SHP77 treated with DMSO at 0.1 percent for 48 hours (cell line): Measurements from ENCODE around the gene BABAM2.
"Not testable (repeated sequence)": the region's sequence is repeated elsewhere in the genome, so short reads cannot be mapped to it uniquely, and the experiment has no call there.

Experiments
- DNase-seq: peaks from one replicate; lab custom pipeline; 2025; lab: John Stamatoyannopoulos, UW

The BABAM2 gene

GRCh38 chr2:27952070-27952469 is 61.5 kb downstream of the BABAM2 start:
- DNase-seq: no peak

GRCh38 chr2:27953077-27953476 is 62.5 kb downstream of the BABAM2 start:
- DNase-seq: no peak

- DNase-seq: no peak
Measured at GRCh38 chr2:27954221-27954673, 63.7 kb downstream of the BABAM2 start.

DNA sequence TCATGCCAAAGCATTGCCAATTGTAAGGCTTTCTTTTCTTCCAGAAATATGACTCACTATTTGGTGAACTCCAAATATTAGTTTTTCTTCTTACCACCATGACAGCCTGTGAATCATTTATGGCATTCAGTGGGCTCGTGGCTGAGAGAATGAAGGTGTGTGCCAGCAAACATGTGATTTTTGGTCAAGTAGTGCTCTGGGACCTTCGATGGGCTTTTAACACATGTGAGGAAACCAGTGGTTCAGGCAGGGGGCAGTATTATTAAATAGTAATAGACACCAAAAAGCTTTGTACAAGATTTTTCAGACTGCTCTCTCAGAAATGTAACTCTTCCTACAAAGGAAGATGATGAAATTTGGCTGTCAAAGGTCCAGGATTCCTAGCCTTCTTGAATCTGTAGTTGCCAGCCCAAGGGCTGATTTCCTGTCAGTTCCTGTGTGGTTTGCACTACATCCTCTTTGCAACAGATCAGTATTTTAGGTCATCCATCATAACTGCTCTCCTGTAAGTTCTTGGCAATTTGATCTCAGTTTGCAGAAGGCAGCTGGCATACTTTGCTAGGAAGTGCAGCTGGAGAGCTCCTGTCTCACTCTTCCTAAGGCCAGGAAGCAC is 64.3 kb downstream of the BABAM2 start:
- DNase-seq: peak; percentile 68

DNA sequence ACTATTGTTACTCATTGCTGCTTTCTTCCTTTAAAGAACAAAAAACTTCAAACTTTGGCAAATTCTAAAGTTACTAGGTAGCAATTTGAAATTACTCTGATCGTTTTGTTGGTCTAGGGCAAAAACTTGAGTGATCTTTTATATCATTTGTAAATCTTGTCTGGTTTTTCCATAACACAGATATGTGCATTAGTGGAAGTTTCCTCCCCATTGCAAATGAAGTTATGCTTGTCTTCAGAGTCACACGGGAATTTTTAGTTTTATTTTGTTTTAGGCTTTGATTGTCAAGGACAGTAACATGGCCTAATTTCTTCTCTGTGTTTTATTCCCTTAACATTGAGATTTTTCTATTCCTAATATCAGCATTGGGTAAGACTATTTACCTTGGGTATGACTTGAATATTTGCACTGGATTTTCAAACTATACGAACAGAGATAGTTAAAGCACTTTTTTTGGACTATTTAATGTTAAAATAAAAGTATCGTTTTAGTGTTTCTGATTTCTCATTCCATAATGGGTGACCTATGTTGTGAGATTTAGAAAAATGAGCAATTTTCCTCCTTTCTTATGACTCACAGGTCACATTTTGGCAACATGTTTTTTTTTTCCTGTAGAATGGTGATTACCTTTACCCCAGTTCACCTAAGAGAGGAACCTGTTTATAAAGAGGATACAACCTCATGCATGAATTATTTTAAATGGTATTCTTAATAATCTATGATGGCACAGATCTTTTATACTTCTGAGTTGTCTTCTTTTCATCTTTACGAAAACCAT is 65.0 kb downstream of the BABAM2 start:
- DNase-seq: no peak

- DNase-seq: no peak
Measured at GRCh38 chr2:27956888-27957287, 66.4 kb downstream of the BABAM2 start.

GRCh38 chr2:27958711-27959378 is 68.3 kb downstream of the BABAM2 start:
- DNase-seq: no peak

- no peak for DNase-seq
Measured at GRCh38 chr2:27959496-27959895, 69.0 kb downstream of the BABAM2 start.

DNA sequence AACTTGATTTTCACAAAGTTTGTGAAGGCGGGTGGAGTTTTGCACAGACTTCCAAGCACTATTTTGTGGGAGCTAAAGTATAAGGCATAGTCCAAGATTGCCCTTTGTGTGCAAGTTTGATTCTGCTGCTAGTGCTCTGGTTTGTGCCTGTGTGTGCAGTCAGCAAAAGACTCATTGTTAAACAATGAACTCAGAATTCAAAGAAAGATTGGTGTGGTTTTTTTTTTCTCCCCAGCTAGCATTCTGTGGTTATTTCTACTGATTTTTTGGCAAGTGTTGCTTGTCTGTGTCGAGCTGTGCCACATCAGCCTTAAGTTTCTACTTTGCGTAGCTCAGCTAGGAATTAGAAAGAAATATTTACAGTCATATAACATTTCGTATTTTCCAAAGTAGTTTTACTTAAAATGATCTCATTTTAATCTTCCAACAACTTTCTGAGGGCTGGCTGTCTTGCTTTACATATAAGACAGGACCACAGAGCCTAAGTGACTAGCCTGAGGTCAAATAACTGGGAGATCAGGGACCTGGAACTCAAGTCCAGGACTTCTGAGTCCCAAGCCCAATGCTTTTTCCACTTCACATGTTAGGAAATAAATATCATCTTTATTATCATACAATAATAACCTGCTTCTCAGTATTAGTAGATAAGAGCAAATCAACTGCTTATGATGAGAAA is 69.8 kb downstream of the BABAM2 start:
- no peak for DNase-seq

DNA sequence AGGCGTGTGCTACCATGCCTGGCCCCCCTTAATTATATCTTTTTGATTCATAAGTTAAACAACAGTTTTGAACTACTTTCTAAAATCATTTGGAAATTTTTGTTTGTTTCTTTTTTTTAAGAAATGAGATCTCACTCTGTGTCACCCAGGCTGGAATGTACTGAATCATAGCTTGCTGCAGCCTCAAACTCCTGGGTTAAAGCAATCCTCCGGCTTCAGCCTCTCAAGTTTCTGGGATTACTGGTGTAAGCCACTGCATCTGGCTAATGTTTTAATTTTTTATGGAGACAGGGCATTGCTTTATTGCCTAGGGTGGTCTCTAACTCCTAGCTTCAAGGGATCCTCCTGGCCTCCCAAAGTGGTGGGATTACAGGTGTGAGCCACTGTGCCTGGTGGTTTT is 71.5 kb downstream of the BABAM2 start:
- DNase-seq: no peak

GRCh38 chr2:27963472-27963871 is 72.9 kb downstream of the BABAM2 start:
- DNase-seq: no peak

- DNase-seq: no peak
Measured at GRCh38 chr2:27964067-27964466, 73.5 kb downstream of the BABAM2 start.

- no peak for DNase-seq
Measured at GRCh38 chr2:27965841-27966240, 75.3 kb downstream of the BABAM2 start.

GRCh38 chr2:27966466-27966865 is 75.9 kb downstream of the BABAM2 start:
- no peak for DNase-seq

GRCh38 chr2:27967076-27967475 is 76.5 kb downstream of the BABAM2 start:
- DNase-seq: no peak

DNA sequence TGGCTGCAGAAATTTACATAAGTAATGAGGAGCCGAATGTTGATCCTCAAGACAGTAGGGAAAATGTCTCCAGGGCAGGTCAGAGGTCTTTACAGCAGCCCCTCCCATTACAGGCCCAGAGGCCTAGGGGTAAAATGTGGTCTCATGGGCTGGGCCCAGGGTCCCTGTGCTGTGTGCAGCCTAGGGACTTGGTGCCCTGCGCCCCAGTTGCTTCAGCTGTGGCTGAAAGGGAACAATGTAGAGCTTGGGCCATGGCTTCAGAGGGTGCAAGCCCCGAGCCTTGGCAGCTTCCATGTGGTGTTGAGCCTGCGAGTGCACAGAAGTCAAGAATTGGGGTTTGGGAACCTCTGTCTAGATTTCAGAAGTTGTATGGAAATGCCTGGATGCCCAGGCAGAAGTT is 77.5 kb downstream of the BABAM2 start:
- DNase-seq: not testable (repeated sequence)

DNA sequence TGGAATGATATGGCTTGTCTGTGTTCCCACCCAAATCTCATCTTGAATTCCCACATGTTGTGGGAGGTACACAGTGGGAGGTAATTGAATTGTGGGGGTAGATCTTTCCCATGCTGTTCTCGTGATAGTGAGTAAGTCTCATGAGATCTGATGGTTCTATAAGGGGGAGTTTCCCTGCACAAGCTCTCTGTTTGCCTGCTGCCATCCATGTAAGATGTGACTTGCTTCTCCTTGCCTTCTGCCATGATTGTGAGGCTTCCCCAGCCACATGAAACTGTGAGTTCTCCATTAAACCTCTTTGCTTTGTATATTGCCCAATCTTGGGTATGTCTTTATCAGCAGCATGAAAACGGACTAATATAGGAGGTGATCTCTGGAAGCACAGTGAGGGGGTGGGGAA is 78.4 kb downstream of the BABAM2 start:
- not testable (repeated sequence) for DNase-seq

- no peak for DNase-seq
Measured at GRCh38 chr2:27972311-27972710, 81.8 kb downstream of the BABAM2 start.

- no peak for DNase-seq
Measured at GRCh38 chr2:27973592-27973991, 83.1 kb downstream of the BABAM2 start.

GRCh38 chr2:27976308-27976707 is 85.8 kb downstream of the BABAM2 start:
- no peak for DNase-seq

GRCh38 chr2:27977731-27978312 is 87.3 kb downstream of the BABAM2 start:
- no peak for DNase-seq

DNA sequence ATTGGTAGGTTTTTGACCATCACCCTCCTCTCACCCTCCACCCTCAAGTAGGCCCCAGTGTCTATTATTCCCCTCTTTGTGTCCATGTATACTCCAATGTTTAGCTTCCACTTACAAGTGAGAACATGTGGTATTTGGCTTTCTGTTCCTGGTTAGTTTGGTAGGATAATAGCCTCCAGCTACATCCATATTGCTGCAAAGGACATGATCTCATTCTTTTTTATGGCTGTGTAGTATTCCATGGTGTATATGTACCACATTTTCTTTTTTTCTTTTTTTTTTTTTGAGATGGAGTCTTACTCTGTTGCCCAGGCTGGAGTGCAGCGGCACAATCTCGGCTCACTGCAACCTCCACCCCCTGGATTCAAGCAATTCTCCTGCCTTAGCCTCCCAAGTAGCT is 88.2 kb downstream of the BABAM2 start:
- not testable (repeated sequence) for DNase-seq
